NCI-H1417 treated with DMSO at 0.1 percent for 48 hours (cell line): ENCODE results near the gene DESI2.

Experiments used
- DNase-seq: peaks from one replicate; lab custom pipeline; 2025; lab: John Stamatoyannopoulos, UW

The DESI2 gene

DNA sequence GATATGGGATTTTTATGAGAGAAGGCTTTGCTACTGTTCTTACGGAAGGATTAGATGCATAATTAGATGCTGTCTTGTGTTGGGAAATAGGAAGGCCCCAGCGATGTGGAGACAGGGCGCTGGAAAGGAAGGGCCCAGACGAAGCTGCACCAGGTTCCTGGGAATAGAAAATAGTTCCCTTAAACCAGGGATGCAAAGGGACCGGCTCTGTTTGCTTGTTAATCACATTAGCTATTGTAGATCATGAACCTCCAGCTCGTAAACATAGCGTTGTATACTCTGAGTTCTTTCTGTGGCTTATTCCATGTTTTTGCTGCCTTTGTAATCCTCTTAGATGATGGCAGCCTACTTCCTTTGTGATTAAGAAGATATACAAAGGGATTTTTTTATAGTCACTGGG, 102.7 kb downstream of the DESI2 start:
- no peak for DNase-seq

DNA sequence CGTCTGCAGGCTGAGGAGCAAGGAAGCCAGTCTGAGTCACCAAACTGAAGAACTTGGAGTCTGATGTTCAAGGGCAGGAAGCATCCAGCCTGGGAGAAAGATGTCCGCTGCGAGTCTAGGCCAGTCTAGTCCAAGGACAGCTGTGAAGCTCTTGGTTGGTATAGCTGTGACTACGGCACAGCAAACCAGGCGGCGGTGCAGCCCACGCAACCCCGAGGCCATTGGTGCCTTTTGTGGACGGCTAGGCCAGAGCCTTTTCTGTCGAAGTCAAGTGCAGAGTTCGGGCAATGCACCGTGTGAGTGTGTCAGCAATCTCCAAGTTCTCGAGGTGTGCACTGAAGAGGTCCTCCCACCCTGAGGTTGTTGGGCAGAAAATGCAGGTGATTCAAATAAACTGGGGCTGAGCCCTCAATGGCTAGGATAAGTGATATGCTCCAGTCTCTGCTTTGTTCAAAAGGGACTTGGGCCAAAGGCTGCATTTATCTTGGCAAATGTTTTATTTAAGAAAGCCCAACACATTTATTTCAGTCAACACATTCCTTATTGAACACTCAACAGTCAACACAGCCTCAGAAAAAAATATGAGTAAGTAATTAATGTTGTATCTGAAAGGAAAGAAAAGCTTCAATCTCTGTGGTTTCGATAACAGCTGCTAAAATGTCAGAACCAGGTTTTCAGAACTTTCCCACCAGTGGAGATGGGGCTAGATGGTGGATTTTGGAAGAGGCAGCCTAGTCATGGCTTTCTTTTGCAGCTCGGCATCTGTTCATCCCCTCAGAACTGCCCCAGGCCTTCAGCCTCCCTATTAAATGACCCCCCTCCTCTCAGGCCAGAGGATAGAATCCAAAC, 104.4 kb downstream of the DESI2 start:
- no peak for DNase-seq
